GM18511 (cell line): Measurements from ENCODE around the gene IPO7.

Experiments
- ATAC-seq: cut with Tn5 transposase; IDR thresholded peaks from one replicate; pipeline ENCODE4 v1.9.1; 2021; ENCODE audit warnings: mild to moderate bottlenecking, moderate library complexity; ENCODE audit not compliant: unreplicated experiment

The IPO7 gene

DNA sequence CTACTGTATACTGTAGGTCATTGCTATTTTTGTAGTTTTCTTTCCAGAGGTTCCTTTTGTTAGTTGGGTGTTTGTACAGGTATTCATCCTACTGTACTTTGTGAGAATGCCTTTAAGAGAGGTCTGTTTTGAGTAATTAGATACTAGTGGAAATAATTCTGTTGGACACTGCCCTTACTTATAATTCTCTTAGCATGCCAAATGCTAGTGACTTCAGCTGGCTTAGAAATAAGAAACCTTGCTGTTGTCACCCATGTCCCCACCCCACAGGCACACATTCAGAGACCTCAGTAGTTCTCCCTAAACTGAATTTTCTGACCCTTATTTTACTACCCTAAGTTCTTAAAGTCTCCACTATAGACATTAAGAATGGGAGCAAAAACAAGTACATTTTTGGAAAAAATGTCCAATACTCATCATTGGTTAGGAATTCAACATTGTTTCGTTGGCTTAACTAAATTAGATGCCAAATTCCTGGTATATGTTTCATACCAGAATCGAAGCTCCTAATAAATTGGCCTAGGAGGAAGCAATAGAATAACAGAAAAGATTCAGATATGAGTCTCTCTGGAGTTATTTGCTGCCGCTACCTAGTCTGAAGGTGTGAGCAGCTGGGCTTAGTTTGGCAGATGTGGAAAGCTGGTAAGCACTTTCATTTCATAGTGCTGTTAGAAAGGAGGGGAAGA lies 104.8 kb downstream of the IPO7 start:
- no peak for ATAC-seq

DNA sequence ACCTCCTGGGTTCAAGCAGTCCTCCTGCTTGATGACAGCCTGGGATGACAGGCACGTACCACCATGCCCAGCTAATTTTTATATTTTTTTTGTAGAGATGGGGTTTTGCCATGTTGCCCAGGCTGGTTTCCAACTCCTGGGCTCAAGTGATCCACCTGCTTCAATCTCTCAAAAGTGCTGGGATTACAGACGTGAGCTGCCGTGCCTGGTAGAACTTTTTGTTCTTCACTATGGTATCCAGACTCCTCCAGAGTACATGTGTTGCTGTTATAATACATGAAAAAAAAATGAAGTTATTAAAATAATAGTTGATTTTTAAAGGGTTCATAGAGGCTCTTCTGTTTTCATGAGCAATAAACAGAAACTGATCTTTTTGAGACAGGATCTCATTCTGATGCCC lies 105.9 kb downstream of the IPO7 start:
- ATAC-seq, result no peak

DNA sequence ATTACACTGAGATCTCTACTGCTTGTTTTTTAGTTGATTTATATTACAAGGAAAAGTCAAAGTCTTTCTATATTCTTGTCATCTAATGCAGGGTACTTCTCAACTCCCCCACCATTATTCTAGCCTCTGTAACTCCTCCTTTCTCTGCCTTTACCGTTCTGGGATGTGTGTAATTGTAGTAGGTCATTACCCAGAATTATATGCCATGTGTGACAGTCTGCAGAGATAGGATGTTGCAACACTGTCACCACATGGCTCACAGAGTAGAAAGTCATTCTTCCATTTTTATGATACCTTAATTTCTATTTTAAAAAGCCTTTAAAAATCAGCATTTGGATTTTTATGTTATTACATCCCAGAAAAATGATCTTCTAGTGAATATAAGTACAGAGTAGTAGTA lies 109.0 kb downstream of the IPO7 start:
- no peak for ATAC-seq

DNA sequence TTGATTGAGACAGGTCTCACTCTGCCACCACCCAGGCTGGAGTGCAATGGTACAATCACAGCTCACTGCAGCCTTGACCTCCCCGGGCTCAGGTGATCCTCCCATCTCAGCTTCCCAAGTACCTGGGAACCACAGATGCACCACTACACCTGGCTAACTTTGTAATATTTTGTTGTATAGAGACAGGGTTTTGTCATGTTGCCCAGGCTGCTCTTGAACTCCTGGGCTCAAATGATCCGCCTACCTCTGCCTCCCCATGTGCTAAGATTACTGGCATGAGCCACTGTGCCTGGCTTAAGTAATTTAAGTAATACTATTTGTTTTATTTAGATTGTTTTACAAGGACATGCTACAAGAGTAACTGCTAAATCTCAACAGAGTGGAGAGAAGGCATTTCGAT lies 109.9 kb downstream of the IPO7 start:
- no peak for ATAC-seq

DNA sequence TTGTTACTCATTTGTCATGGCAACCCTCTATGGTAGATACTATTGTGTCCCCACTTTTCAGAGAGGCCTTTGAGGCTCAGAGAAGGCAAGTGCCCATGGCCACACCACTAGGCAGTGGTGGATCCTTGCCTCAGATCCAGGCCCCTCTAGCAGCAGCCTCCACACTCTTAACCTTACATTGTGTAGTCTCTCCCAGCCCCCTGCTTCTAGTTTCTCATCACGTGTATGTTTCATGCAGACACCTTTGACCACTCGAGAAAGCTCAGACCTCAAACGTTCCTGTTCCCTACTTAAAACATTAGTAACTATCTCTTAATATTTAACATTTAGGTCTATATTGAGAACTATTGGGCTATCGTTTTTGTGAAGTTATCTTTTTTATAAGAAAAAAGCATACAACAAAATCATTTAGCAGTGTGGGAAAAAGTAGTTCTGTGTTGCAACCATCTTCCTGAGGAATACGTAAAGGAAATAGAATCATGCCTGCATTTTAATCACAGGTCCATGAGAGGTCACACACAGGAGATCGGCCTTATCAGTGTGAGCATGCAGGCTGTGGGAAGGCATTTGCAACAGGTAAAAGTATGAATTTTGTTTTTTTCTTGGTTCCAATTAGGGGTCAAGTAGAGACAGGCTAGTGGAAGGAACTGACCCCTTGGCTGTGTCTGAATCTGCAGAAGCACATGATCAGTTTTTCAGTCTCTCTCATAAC lies 111.5 kb downstream of the IPO7 start:
- ATAC-seq, result no peak
